Erythroblast (primary cell): ENCODE data around the gene CCDC81.

Experiments used
- DNase-seq, 2 experiments: peaks; one replicate each; lab custom pipeline; 2025; lab: John Stamatoyannopoulos, UW
- GATA1 ChIP-seq: IDR thresholded peaks from 2 replicates; pipeline ENCODE4 v1.6.1; 2011; ENCODE audit warnings: low read depth, mild to moderate bottlenecking, control low read depth, low read length, moderate library complexity
- POLR2A ChIP-seq: IDR thresholded peaks from 2 replicates; pipeline ENCODE4 v1.6.1; 2011; ENCODE audit warnings: mild to moderate bottlenecking, low read length

The CCDC81 gene

DNA sequence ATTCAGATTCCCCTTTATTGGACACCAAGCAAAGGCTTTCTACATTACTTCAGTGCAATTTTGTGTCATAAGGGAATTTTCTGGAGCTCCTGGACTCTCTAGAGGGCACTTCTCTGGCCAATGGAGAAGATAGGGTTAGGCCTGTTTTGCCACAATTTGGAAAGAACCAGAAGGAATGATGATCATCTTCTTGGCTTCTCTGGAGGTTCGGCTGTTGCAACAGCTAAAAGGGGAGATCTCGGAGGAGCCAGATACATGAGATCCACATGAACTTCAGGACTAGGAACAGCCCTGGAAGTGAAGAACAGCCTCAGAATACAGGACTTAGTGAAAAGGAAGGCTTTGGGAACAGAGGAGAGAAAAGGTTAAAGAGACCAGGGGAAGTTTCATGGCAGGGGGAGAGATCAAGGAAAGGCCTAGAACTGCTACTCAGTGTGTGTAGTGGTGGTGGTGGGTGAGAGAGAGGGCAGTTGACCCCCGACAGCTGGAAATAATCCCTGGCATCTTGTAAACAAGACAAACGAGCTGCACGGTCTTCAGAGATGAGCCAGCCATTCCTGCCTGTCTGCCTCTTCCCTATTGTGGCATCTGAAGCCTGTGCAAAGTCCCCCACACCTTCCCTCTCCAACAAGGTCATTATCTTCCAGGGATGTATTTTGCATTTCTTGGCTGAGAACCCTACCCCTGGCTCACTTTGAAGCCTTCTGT, 83.8 kb downstream of the CCDC81 start:
- TF ChIP-seq POLR2A (no peak), GATA1 (no peak)
- DNase-seq, result no peak

DNA sequence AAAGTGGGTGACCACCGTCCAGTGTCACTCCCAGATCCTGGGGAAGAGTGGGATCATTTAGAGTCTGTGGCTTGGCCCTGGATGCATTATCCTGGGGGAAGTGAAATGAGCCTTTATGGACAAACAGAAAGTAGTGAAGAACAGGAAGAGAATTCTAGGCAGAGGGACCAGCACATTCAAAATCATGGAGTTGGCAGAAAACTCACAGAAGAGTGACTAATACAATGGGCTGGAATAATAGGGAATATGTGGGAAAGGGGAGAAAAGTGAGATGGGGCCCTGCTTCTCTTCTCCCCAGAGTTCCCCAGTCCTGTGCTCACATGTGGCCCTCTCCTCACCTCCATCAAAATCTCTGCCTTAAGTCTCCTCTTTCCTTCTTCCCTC, 84.3 kb downstream of the CCDC81 start:
- no peak for TF ChIP-seq POLR2A
- TF ChIP-seq GATA1, result no peak
- no peak for DNase-seq

DNA sequence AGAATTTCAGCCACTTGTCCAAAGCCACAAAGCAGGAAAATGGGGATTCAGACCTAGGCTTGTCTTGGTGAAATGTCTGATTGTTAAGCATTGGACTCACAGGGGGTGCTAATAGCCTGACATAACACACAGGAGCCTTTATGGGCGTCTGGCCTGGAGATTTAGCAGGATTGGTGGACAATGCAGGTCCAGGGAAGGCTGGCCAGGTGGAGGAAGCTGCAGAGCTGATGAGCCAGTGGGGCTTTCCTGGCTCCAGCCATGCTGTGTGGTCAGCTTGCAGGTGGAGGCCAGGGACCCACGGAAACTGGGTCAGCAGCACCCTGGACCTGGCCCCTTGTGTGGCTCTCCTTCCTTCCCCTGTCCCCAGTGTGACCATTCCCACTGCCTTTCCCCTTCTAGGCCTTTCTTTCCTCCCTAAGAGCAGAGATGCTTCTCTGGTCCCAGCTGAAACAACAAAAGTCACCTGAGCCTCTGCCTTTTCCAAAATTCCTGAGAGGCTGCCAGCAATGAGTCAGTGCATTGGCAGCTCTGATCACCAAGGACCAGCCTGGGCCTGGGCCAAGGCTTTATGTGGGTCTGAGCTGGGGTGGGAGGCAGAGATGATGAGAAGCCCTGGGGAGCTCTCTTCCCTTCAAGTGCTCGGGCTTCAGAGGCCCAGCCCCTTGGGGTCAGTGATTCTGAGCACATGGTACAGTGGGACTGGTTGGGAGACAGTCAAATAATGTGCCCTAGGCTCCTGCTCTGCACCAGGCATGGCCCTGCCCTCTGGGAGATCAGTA, 85.2 kb downstream of the CCDC81 start:
- TF ChIP-seq GATA1 (no peak), POLR2A (no peak)
- DNase-seq, result no peak

DNA sequence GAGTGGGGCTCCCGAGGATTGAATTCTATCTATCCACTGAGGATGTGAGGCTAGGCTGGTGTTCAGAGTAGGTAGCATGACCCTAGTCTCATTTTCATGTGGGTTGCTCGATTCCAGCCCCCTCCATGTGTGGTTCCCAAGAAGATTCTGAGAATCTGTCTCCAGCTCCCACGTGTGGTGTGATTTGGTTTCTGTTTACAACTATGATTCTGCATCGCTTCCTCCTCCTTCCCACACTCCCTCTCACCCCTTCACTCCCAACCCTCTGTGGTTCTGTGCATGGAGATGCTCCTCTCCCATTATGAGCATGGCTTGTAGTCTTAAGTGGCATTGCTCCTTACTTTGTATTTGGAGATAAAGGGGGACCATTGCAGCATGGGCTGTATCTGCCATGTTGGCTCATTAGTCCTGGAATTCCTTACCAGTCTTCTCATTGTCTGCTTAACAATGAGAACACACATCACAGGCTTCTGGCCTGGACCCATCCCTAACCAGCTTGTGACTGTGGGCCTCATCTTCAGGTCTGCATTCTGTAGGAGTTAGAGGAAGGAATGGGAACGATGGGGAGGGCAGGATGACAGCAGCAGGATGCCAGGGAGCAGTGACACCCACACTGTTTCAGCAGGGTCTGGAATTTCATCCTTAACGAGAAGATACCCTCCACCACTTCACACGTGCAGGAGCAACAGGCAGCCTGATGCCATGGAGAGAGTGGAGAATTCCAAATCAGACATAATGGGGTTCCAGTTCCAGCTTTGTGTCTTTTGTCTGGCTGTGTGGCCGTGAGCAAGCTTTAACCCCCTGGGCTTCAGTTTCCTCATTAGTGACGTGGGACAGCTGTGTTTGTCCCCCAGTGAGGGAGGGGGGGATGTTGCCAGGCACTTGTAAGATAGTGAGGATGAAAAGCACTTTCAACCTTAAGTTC, 86.0 kb downstream of the CCDC81 start:
- DNase-seq, result no peak
- TF ChIP-seq POLR2A (no peak), GATA1 (no peak)

DNA sequence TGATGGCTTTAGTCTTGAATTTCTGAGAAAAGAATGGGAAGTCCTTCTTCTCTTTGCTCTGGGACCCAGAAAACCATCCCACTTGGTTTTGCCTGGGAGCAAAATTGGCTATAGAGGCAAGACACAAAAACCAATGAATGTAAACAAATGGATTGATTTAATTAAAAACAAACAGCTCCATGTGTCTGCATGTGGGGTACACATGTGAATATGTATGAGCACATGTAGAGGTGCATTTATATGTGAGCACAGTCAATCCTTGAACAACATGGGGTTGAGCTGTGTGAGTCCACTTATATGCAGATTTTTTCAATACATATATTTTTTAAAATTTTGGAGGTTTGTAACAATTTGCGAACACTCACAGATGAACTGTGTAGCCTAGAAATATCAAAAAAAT, 87.2 kb downstream of the CCDC81 start:
- DNase-seq, result no peak
- TF ChIP-seq GATA1 (no peak), POLR2A (no peak)

DNA sequence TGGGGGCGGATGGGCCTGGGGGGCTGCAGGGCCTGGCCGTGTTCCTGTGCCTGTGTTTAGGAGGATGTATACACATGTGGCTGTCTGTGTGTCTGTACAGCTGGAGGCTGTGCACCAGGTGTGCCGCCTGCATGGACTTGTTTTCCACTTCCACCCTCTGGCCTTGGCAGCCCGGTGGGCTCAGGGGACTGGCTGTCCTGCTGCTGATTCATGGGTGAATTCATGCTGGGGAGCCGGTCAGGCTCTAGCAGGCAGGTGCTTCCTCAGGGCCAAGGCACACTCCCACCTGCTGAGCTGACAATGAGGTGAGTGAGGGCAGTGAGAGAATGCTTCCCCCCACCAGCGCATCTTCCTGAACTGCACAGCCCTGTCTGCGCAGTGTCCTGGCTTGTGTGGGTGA, 88.4 kb downstream of the CCDC81 start:
- no peak for TF ChIP-seq GATA1
- TF ChIP-seq POLR2A, result no peak
- DNase-seq, result no peak

DNA sequence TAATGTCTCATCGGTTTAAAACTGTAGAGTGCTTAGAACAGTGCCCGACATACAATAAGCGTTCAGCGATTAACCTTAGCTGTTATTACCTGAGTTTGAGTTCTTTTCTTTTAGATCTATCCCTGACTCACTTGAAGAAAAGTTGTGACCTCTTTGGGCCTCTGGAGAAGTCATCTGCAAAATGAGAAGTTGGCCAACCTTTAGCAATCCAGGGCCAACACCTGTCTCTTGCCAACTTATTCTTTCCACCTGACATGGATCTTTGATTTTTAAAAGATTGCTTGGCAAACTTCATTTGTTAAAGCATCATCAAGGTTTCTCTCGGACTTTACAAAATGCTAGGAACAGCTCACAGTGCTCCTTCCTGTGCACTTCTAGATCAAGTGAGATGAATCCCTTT, 89.3 kb downstream of the CCDC81 start:
- TF ChIP-seq GATA1, result no peak
- TF ChIP-seq POLR2A, result no peak
- no peak for DNase-seq

DNA sequence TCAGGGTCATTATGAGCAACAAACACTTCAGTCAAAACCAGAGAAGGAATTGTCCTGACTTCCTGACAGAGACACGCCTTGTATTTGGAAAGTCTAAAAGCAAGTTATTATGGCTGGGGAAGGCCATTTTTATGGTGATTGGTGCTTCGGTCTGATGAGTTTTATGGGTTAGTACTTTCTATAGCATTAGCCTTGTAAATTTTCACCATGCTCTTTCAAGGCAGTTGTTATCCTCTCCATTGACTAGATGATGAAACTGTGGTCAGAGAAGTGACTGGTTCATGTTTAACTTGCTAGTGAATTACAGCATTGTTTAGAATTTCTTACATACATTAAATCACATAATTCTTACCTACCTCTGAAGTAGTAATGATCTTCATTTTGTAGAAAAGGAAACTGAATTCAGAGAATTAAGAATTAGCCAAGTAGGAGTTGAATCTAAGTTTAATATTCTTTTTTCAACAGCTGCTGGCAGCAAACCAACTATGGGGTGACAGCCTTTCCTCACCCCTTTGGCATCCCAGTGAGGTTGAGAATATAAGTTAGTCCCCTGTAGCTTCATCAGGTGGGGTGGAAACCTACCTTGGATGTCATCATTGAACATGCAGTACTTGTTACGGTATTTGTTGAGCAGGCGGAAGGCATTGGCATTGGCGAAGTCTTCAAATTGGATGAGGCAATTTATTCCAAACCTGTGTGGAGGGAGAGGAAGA, 90.0 kb downstream of the CCDC81 start:
- no peak for TF ChIP-seq POLR2A
- TF ChIP-seq GATA1, result no peak
- no peak for DNase-seq

DNA sequence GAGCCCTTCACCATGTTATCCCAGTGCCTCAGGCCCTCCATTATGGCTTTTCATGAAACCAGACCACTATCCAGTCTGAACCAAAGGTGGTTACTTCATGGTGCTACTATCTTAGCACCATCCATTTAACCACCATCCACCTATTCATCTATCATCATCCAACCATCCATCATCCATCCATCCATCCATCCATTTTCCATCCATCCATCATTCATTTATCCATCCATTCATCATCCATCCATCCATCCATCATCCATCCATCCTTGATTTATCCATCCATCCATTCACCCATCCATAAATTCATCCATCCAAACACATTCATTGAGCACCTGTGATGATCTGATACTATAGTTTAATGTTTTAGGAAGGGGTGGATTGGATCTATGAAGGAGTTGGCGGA, 93.5 kb downstream of the CCDC81 start:
- no peak for DNase-seq
- no peak for TF ChIP-seq POLR2A
- TF ChIP-seq GATA1, result no peak

DNA sequence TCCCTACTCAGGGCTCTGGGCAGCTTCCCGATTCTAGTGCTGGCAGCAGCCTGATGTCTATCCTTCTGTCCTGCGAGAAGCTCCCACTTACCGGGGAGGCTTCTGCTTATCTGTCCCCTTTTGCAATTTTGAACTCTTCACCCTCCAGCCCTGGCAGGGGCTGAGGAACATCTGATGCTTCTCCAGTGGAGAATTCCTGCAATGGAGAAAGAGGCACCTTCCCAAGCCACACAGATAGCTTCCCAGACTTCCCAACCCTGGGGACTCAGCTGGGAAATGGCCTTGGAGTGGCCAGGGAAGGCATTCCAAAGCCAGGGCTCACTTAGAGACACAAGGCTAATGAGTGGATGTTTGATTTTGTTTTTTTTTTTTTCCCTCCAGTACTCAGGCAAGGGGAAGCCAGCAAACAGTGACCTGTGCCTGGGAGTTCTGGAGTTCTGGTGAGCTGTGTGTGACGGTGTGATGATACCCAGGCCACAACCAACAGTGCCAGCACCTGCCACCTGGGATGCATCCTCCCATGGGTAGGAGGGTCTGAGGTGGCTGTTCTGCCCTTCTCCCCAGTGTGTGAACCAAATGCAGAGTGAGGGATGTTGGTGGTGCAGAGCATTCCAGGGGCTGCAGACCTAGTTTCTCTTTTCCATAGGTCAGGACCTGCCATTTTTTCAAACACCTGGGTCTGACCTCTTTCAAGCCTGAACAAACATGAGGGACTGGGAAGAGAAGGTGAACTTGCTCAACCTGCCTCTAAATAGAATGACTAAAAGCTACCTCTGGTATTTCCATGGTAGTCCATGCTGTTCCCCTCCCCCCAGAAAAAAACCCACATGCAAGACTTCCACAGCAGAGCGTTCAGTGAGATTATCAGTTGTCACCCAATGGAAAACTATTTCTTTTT, 95.1 kb downstream of the CCDC81 start:
- DNase-seq, result no peak
- no peak for TF ChIP-seq GATA1
- TF ChIP-seq POLR2A, result no peak
